DND-41 (cell line): ENCODE measurements around the gene SOX8.

Experiments
- ATAC-seq: fragments of 200-7000 bp; cut with Tn5 transposase; 3 replicates; pipeline ENCODE4 v1.9.1; 2021; ENCODE audit warnings: low read depth; ENCODE audit not compliant: insufficient read depth
- DNase-seq: peaks from one replicate; pipeline ENCODE4 v3.0.0-alpha.2; 2020
- H2AFZ ChIP-seq: 2 replicates; pipeline ENCODE4 v1.6.0; 2012; ENCODE audit warnings: low read depth, low read length
- H3K27ac ChIP-seq: 2 replicates; pipeline ENCODE4 v1.5.1; 2012; ENCODE audit warnings: low read length, inconsistent platforms
- H3K27me3 ChIP-seq: fragments of 200-600 bp; sonication (generic); 2 replicates; pipeline ENCODE4 v1.6.0; 2012; ENCODE audit warnings: low read length, mild to moderate bottlenecking, inconsistent platforms; ENCODE audit not compliant: insufficient read depth, poor library complexity
- H3K36me3 ChIP-seq: 2 replicates; pipeline ENCODE4 v1.5.1; 2012; ENCODE audit warnings: low read length, inconsistent platforms; ENCODE audit not compliant: insufficient read depth
- H3K4me1 ChIP-seq: 2 replicates; pipeline ENCODE4 v1.5.1; 2012; ENCODE audit warnings: mild to moderate bottlenecking, low read length; ENCODE audit not compliant: insufficient read depth
- H3K4me2 ChIP-seq: 2 replicates; pipeline ENCODE4 v1.6.0; 2012; ENCODE audit warnings: mild to moderate bottlenecking, moderate library complexity, low read length, inconsistent platforms; ENCODE audit not compliant: insufficient read depth
- H3K4me3 ChIP-seq, 2 experiments: fragments of 200-600 bp in 1 of 2; shearing (Covaris generic) in 1 of 2; 2 replicates each; pipeline ENCODE4 v1.5.1; 2012 to 2016; ENCODE audit warnings: inconsistent platforms in 2 of 2, low read length in 2 of 2, mild to moderate bottlenecking in 2 of 2, low read depth in 1 of 2, moderate library complexity in 1 of 2
- H3K79me2 ChIP-seq: 2 replicates; pipeline ENCODE4 v1.6.0; 2012; ENCODE audit warnings: low read length, inconsistent platforms; ENCODE audit not compliant: insufficient read depth
- H3K9ac ChIP-seq: 2 replicates; pipeline ENCODE4 v1.6.0; 2012; ENCODE audit warnings: low read depth, mild to moderate bottlenecking, inconsistent platforms, low read length, moderate library complexity
- H3K9me3 ChIP-seq: 2 replicates; pipeline ENCODE4 v1.5.1; 2012; ENCODE audit warnings: low read length, moderate library complexity, mild to moderate bottlenecking, inconsistent platforms; ENCODE audit not compliant: insufficient read depth, severe bottlenecking
- H4K20me1 ChIP-seq: 2 replicates; pipeline ENCODE4 v1.6.0; 2012; ENCODE audit warnings: low read length; ENCODE audit not compliant: insufficient read depth
- CTCF ChIP-seq: IDR thresholded peaks from 2 replicates; pipeline ENCODE4 v1.5.1; 2012; ENCODE audit warnings: borderline replicate concordance, low read length, moderate library complexity, mild to moderate bottlenecking; ENCODE audit not compliant: poor library complexity, severe bottlenecking; ENCODE audit errors: extremely low read depth
- EZH2 ChIP-seq: IDR thresholded peaks from 3 replicates; pipeline ENCODE4 v1.6.1; 2012; ENCODE audit warnings: borderline replicate concordance, low read depth, mild to moderate bottlenecking, moderate library complexity, low read length, inconsistent platforms; ENCODE audit not compliant: severe bottlenecking

Gene SOX8

GRCh38 chr16:934178-934577, 47.4 kb upstream of the SOX8 start:
- H3K4me3 ChIP-seq = no peak overlapping the region
- no peak overlapping the region for H3K27ac ChIP-seq
- DNase-seq (no peak), ATAC-seq (no peak)
- H3K9ac ChIP-seq = no peak overlapping the region
- peaks cover 25% of the 10 kb centered on the region for H3K36me3 ChIP-seq
- H4K20me1 ChIP-seq = peaks cover 4% of the 10 kb centered on the region; the same call in 1 of the 2 replicates
- no peak for TF ChIP-seq CTCF
- TF ChIP-seq EZH2 = no peak
- H3K9me3 ChIP-seq = no peaks in the 10 kb centered on the region
- H2AFZ ChIP-seq = no peak overlapping the region
- H3K4me2 ChIP-seq = no peak overlapping the region
- H3K27me3 ChIP-seq = no peaks in the 10 kb centered on the region
- no peaks in the 10 kb centered on the region for H3K79me2 ChIP-seq
- H3K4me1 ChIP-seq = no peaks in the 10 kb centered on the region

GRCh38 chr16:935684-936083, 45.9 kb upstream of the SOX8 start:
- peaks cover 27% of the 10 kb centered on the region for H3K36me3 ChIP-seq
- H3K4me2 ChIP-seq = no peak overlapping the region
- no peak overlapping the region for H3K9ac ChIP-seq
- H3K4me1 ChIP-seq = no peaks in the 10 kb centered on the region
- no peak for DNase-seq
- no peaks in the 10 kb centered on the region for H3K79me2 ChIP-seq
- H4K20me1 ChIP-seq = peaks cover 4% of the 10 kb centered on the region; the same call in 1 of the 2 replicates
- no peak overlapping the region for H3K27ac ChIP-seq
- ATAC-seq = no peak
- no peak overlapping the region for H3K4me3 ChIP-seq
- TF ChIP-seq CTCF (no peak), EZH2 (no peak)
- H3K27me3 ChIP-seq = no peaks in the 10 kb centered on the region
- no peaks in the 10 kb centered on the region for H3K9me3 ChIP-seq
- no peak overlapping the region for H2AFZ ChIP-seq

- TF ChIP-seq EZH2 (no peak), CTCF (no peak)
- peaks cover 34% of the 10 kb centered on the region for H3K36me3 ChIP-seq
- peaks cover 10% of the 10 kb centered on the region for H3K9me3 ChIP-seq
- no peak overlapping the region for H3K4me3 ChIP-seq
- no peak overlapping the region for H3K27ac ChIP-seq
- DNase-seq (no peak), ATAC-seq (no peak)
- H3K79me2 ChIP-seq = no peaks in the 10 kb centered on the region
- no peaks in the 10 kb centered on the region for H3K4me1 ChIP-seq
- no peaks in the 10 kb centered on the region for H3K27me3 ChIP-seq
- H3K4me2 ChIP-seq = no peak overlapping the region
- H3K9ac ChIP-seq = no peak overlapping the region
- H4K20me1 ChIP-seq = peaks cover 4% of the 10 kb centered on the region; the same call in 1 of the 2 replicates
- H2AFZ ChIP-seq = no peak overlapping the region
Observed at GRCh38 chr16:937311-937710, 44.3 kb upstream of the SOX8 start.

- TF ChIP-seq CTCF = no peak
- no peak overlapping the region for H3K4me3 ChIP-seq
- no peaks in the 10 kb centered on the region for H3K79me2 ChIP-seq
- H3K9ac ChIP-seq = no peak overlapping the region
- no peak overlapping the region for H2AFZ ChIP-seq
- peaks cover 14% of the 10 kb centered on the region for H3K9me3 ChIP-seq
- no peak overlapping the region for H3K27ac ChIP-seq
- H3K27me3 ChIP-seq = no peaks in the 10 kb centered on the region
- ATAC-seq (no peak), DNase-seq (no peak)
- H3K4me2 ChIP-seq = no peak overlapping the region
- H3K36me3 ChIP-seq = peaks cover 36% of the 10 kb centered on the region
- peaks cover 4% of the 10 kb centered on the region; the same call in 1 of the 2 replicates for H4K20me1 ChIP-seq
- no peaks in the 10 kb centered on the region for H3K4me1 ChIP-seq
Observed at GRCh38 chr16:937723-938122, 43.8 kb upstream of the SOX8 start.
